AG04450 (cell line): ENCODE results near the gene DTX3L. TPM values are rescaled to one million over a fixed set of nuclear protein-coding genes. Genes with fewer than 3 reads are reported as not detected.

Experiments used
- CTCF ChIA-PET: fragments of 300-600, 350-600 bp; formaldehyde crosslinking; extraction: SDS; loops from one replicate; lab custom pipeline; 2022; ENCODE audit warnings: antibody characterized with exemption, inconsistent platforms; lab: Charles Lee
- POLR2A ChIA-PET: fragments of 350-600 bp; formaldehyde crosslinking; extraction: SDS; loops from one replicate; lab custom pipeline; 2021; ENCODE audit warnings: antibody characterized with exemption, inconsistent platforms; lab: Yijun Ruan, JAX
- DNase-seq: peaks from one replicate; pipeline ENCODE4 v3.0.0-alpha.2; 2011; ENCODE audit warnings: low read depth, low spot score
- H3K27ac ChIP-seq: one replicate; pipeline ENCODE4 v1.5.1; 2012; ENCODE audit warnings: low read depth, low read length, control low read depth
- H3K27me3 ChIP-seq: one replicate; pipeline ENCODE4 v1.6.0; 2012; ENCODE audit warnings: low read length; ENCODE audit not compliant: control insufficient read depth, insufficient read depth
- H3K4me3 ChIP-seq: 2 replicates; pipeline ENCODE4 v1.5.1; 2011; ENCODE audit warnings: mild to moderate bottlenecking, low read depth, low read length, control low read depth
- H3K9me3 ChIP-seq: 2 replicates; pipeline ENCODE4 v1.5.1; 2012; ENCODE audit warnings: low read length; ENCODE audit not compliant: control insufficient read depth, insufficient read depth
- CTCF ChIP-seq: IDR thresholded peaks from 2 replicates; pipeline ENCODE4 v1.5.1; 2011; ENCODE audit warnings: low read depth, low read length, control low read depth, inconsistent platforms
- polyA plus RNA-seq: library from polyadenylated mRNA; depleted of rRNA; stranded (reverse); fragments of >200 nt; gene quantifications from 2 replicates; pipeline ENCODE4 v1.2.3, GENCODE V29; 2011; rRNA removed

DTX3L gene
- polyA plus RNA-seq, 1 experiment, result 7.0 TPM

DNA sequence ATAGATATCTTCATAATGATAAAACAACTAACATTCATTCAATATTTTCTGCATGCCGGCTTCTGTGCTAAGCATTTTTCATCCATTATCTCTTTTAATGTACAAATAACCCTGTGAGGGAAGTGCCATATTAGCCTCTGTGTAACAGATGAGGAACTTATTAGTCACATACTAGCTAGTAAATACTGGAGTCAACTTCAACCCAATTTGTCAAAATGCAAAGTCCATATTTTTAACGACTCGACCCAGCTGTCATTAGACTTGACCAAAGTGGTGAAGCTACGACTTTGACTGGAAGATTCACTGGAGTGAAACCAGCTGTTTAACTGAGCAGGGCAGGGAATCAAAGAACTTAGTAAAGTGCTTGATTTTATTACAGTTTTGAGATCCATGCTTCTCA, 54.9 kb downstream of the DTX3L start:
- peaks cover 37% of the 10 kb centered on the region for H3K27me3 ChIP-seq
- ChIA-PET CTCF (interaction anchor here (1.1 to 2.5 kb wide), 2 partner anchors 10 to 60 kb away, joined by 3 to 12 read pairs; no protein-coding TSS in a partner anchor), POLR2A (no interaction called here)
- no peaks in the 10 kb centered on the region for H3K9me3 ChIP-seq
- no peak overlapping the region for H3K27ac ChIP-seq
- TF ChIP-seq CTCF, result no peak
- no peak for DNase-seq
- no peak overlapping the region for H3K4me3 ChIP-seq

DNA sequence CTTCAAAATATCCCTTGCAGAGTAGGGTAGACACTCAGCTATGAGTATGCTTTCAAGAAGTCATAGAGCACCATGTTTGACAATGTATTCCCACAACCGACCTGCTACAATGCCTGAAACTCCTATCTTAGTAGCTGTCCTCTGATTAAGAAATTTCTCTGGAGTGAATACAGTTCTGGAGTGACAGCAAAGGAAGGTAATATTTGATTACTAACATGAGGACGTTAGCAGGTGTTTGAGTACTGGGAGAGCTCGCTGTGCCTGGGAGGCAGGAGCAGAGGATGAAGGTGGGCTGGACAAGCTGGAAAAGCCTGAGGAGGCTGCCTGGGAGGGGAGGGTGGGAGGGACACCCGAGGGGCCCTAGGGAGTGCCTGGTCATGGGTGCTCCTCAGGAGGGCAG, 56.3 kb downstream of the DTX3L start:
- ChIA-PET POLR2A (no interaction called here), CTCF (interaction anchor here (2.5 kb wide), 1 partner anchor 59 kb away, joined by 12 read pairs; no protein-coding TSS in a partner anchor)
- DNase-seq, result no peak

DNA sequence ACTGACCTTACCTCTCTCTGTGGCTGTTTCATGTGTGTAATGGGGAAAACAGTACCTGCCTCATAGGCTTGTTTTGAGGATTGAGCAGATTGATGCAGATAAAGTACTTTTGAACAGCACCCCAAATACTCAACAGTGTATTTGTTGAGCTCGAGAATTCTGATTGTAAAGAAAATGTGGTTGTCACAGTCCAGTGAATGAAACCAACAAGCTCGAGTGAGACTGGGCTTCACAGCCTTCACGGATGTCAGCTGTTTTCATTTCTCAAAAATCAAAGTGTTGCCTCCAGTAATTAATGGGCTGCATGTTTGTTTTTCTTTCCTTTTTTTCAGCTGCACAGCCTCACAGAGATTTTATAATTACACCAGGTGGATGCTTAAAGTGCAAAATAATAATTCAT, 57.0 kb downstream of the DTX3L start:
- ChIA-PET CTCF (interaction anchor here (2.5 kb wide), 1 partner anchor 58 kb away, joined by 12 read pairs; no protein-coding TSS in a partner anchor), POLR2A (no interaction called here)
- no peak for DNase-seq

More for the DNA sequence above, 56.3 kb downstream of the DTX3L start:
- no peak overlapping the region for H3K4me3 ChIP-seq
- peaks cover 37% of the 10 kb centered on the region for H3K27me3 ChIP-seq
- no peak for TF ChIP-seq CTCF
- no peaks in the 10 kb centered on the region for H3K9me3 ChIP-seq
- no peak overlapping the region for H3K27ac ChIP-seq

GRCh38 chr3:122623031-122623829, 59.1 kb downstream of the DTX3L start:
- POLR2A ChIA-PET, result no interaction called here
- H3K9me3 ChIP-seq, result no peaks in the 10 kb centered on the region
- no peak for TF ChIP-seq CTCF
- H3K4me3 ChIP-seq, result no peak overlapping the region
- CTCF ChIA-PET, result no interaction called here
- DNase-seq, result no peak
- H3K27me3 ChIP-seq, result peaks cover 47% of the 10 kb centered on the region
- no peak overlapping the region for H3K27ac ChIP-seq

More for the DNA sequence above, 57.0 kb downstream of the DTX3L start:
- Histone ChIP-seq H3K9me3 (no peaks in the 10 kb centered on the region), H3K27me3 (peaks cover 41% of the 10 kb centered on the region), H3K27ac (no peak overlapping the region), H3K4me3 (no peak overlapping the region)
- no peak for TF ChIP-seq CTCF

Other genes with a start within 250 kb of the DTX3L start
- 0.58 and 1.0 TPM in 2 replicates for gene CSTA, start 239.1 kb upstream of the DTX3L start, polyA plus RNA-seq
- 16.7 and 21.7 TPM in 2 replicates for gene MIX23, start 181.1 kb upstream of the DTX3L start, polyA plus RNA-seq
- 58.3 and 61.6 TPM in 2 replicates for gene FAM162A, start 180.2 kb upstream of the DTX3L start, polyA plus RNA-seq
- 5.7 and 8.5 TPM in 2 replicates for gene WDR5B, start 148.3 kb upstream of the DTX3L start, polyA plus RNA-seq
- 48.1 and 54.0 TPM in 2 replicates for gene KPNA1, start 49.4 kb upstream of the DTX3L start, polyA plus RNA-seq
- gene PARP9, start within 50 bp of the DTX3L start, polyA plus RNA-seq, result 18.9 and 24.4 TPM in 2 replicates
- gene PARP15, start 13.3 kb downstream of the DTX3L start, polyA plus RNA-seq, result 0.09 and 0.22 TPM in 2 replicates
- 23.5 and 29.3 TPM in 2 replicates for gene PARP14, start 116.5 kb downstream of the DTX3L start, polyA plus RNA-seq
- 6.3 and 8.3 TPM in 2 replicates for gene HSPBAP1, start 229.5 kb downstream of the DTX3L start, polyA plus RNA-seq
- 12.0 and 16.4 TPM in 2 replicates for gene SLC49A4, start 230.7 kb downstream of the DTX3L start, polyA plus RNA-seq